ENCODE results near the gene BCL11A.

DNA sequence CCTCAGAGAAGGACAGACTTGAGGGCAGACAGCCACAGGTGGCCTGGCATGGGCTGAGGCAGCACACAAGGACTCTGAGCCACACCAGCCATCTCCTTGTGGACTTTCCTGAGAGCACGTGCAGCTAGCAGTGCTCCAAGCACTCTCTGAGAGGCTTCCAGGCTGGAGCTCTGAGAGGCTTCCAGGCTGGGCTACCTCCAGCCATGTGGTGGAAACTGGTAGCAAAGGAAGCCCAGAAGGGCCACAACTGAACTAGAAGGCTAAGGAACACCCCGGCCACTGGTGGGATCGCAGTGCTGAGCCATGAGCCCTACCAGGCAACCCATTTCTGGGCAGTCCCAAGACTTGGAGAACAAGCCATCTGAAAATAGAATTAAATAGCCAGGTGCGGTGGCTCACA is 39.5 kb downstream of the BCL11A start:
- TF ChIP-seq POLR2AphosphoS5 (IDR thresholded peaks at IDR 0.05; ENCODE audit: low read depth, low read length) = no peak
- TF ChIP-seq, protein P1, sequence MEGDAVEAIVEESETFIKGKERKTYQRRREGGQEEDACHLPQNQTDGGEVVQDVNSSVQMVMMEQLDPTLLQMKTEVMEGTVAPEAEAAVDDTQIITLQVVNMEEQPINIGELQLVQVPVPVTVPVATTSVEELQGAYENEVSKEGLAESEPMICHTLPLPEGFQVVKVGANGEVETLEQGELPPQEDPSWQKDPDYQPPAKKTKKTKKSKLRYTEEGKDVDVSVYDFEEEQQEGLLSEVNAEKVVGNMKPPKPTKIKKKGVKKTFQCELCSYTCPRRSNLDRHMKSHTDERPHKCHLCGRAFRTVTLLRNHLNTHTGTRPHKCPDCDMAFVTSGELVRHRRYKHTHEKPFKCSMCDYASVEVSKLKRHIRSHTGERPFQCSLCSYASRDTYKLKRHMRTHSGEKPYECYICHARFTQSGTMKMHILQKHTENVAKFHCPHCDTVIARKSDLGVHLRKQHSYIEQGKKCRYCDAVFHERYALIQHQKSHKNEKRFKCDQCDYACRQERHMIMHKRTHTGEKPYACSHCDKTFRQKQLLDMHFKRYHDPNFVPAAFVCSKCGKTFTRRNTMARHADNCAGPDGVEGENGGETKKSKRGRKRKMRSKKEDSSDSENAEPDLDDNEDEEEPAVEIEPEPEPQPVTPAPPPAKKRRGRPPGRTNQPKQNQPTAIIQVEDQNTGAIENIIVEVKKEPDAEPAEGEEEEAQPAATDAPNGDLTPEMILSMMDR (IDR thresholded peaks at IDR 0.05) = no peak
- TF ChIP-seq SIN3A (IDR thresholded peaks at IDR 0.05; ENCODE audit: borderline replicate concordance, insufficient read depth, low read depth, low read length) = no peak
- TF ChIP-seq, protein P2, sequence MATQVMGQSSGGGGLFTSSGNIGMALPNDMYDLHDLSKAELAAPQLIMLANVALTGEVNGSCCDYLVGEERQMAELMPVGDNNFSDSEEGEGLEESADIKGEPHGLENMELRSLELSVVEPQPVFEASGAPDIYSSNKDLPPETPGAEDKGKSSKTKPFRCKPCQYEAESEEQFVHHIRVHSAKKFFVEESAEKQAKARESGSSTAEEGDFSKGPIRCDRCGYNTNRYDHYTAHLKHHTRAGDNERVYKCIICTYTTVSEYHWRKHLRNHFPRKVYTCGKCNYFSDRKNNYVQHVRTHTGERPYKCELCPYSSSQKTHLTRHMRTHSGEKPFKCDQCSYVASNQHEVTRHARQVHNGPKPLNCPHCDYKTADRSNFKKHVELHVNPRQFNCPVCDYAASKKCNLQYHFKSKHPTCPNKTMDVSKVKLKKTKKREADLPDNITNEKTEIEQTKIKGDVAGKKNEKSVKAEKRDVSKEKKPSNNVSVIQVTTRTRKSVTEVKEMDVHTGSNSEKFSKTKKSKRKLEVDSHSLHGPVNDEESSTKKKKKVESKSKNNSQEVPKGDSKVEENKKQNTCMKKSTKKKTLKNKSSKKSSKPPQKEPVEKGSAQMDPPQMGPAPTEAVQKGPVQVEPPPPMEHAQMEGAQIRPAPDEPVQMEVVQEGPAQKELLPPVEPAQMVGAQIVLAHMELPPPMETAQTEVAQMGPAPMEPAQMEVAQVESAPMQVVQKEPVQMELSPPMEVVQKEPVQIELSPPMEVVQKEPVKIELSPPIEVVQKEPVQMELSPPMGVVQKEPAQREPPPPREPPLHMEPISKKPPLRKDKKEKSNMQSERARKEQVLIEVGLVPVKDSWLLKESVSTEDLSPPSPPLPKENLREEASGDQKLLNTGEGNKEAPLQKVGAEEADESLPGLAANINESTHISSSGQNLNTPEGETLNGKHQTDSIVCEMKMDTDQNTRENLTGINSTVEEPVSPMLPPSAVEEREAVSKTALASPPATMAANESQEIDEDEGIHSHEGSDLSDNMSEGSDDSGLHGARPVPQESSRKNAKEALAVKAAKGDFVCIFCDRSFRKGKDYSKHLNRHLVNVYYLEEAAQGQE (IDR thresholded peaks at IDR 0.05; ENCODE audit: insufficient read depth in 1 of 2, low read depth in 2 of 2, low read length in 1 of 2) = no peak
- TF ChIP-seq TCF7L2 (IDR thresholded peaks at IDR 0.05; ENCODE audit: low read depth, low read length) = no peak
